Central memory CD4-positive, alpha-beta T cell (primary cell): Measurements from ENCODE around the gene ZNF35.
A peak's percentile ranks its signal among the peaks of the same experiment; 100 is the strongest.

Source experiments
- DNase-seq: peaks from one replicate; pipeline ENCODE4 v3.0.0; 2022

ZNF35 gene

DNA sequence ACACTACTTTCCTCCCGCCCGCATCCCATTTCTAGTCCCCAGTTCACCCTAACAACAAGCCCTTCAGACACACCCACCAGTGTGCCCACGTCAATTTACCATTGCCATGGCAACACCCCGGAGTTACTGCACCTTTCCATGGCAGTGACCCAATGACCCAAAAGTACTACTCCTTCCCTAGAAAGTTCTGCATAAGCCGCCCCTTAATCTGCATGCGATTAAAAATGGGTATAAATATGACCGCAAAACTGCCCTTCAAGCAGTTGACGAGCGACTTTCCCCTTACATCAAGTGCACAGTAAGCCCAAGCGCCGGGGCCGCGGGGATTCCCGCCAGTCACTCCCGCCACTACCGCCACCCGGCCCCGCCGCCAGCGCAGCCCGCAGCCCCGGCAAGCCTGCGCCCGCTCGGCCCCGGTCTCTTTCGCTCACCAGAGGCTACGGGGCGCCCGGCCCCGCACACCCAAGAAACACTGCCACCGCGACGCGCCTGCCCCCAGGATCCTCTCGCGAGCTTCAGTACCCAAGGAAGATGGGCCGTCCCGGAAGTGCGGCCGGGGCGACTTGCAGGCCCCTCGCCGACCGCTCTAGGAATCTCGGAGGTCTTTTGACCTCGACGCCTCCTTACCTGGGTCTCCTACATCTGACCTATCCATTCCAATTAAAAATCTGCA, 36.7 kb downstream of the ZNF35 start:
- peak; percentile 17 for DNase-seq

DNA sequence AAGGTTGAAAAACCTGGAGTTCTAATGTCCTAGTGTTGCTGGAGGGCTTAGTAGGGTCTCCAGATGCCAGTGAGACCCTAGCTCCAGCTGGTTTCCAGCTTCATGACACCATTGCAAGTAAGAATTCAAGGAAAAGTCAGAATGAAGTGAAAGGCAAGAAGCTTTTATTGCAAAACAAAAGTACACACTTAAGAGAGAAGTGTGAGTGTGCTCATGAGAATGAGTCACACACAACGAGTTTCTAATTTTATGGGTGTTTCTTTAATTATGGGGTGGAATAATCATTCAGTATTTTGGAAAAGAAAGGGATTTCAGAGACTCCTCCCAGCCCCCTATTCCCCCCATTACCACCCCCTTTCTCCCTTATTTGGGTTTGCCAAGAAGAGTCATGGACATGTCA, 39.4 kb downstream of the ZNF35 start:
- no peak for DNase-seq
